Measurements from ENCODE around the gene IDE. TPM values are rescaled to one million over a fixed set of nuclear protein-coding genes. Genes with fewer than 3 reads are reported as not detected.

Gene IDE
- polyA plus RNA-seq, 1 experiment: 15.1 TPM

DNA sequence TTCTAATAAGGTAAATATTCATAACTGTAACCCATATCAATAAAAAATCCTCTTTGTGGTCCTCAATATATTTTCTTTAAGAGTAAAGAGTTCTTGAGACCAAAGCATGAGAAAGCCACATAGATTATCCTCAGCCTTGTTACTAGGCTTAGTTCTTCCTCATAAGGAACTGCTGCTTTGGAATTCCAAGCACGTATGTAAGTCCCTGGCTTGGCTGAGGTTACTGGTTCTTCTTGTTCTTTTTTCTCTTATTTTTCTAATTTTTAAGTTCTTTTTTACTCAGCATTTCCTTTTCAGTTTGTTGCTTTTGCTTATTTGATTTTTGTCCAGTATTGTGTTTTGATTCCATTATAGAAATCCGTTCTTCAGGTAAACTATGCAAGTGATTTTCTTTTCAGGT lies 155.7 kb downstream of the IDE start:
- TF ChIP-seq, protein P1, sequence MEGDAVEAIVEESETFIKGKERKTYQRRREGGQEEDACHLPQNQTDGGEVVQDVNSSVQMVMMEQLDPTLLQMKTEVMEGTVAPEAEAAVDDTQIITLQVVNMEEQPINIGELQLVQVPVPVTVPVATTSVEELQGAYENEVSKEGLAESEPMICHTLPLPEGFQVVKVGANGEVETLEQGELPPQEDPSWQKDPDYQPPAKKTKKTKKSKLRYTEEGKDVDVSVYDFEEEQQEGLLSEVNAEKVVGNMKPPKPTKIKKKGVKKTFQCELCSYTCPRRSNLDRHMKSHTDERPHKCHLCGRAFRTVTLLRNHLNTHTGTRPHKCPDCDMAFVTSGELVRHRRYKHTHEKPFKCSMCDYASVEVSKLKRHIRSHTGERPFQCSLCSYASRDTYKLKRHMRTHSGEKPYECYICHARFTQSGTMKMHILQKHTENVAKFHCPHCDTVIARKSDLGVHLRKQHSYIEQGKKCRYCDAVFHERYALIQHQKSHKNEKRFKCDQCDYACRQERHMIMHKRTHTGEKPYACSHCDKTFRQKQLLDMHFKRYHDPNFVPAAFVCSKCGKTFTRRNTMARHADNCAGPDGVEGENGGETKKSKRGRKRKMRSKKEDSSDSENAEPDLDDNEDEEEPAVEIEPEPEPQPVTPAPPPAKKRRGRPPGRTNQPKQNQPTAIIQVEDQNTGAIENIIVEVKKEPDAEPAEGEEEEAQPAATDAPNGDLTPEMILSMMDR (IDR thresholded peaks at IDR 0.05; ENCODE audit: insufficient read depth, low read depth, low read length): no peak
- Histone ChIP-seq H3K27me3 (ENCODE audit: control insufficient read depth, insufficient read depth, low read length) (no peaks in the 10 kb centered on the region; the same call in 1 of the 2 replicates), H3K4me3 (ENCODE audit: low read depth, low read length) (no peak overlapping the region), H3K36me3 (ENCODE audit: control insufficient read depth, insufficient read depth, low read length) (no peaks in the 10 kb centered on the region)
- ChIA-PET CTCF (interaction anchor here (0.5 to 1.0 kb wide), 2 partner anchors 9 to 468 kb away, joined by 3 to 4 read pairs; no protein-coding TSS in a partner anchor), POLR2A (no interaction called here)
- DNase-seq (ENCODE audit: low read depth): no peak

DNA sequence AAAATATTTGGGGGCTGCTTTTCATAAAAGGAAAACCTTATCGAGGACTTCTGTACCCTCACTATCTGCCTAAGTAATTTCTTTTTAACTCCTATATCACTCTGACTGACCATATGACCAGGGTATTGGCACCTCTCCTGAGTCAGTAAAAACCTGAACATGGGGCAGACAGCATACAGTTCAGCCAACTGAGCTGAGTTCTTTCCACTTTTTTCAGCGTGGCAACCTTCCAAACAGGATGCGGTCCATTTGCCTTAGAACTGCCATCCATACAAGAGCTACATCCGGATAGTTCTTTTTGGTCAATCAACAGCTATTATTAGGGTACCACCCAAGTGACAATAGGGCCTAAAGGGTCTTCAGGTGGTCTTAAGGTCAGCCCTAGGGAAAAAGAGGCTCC lies 160.4 kb downstream of the IDE start:
- TF ChIP-seq, protein P1 (IDR thresholded peaks at IDR 0.05; ENCODE audit: insufficient read depth, low read depth, low read length): no peak
- DNase-seq (ENCODE audit: low read depth): no peak
- CTCF ChIA-PET: no interaction called here
- Histone ChIP-seq H3K27me3 (ENCODE audit: control insufficient read depth, insufficient read depth, low read length) (peaks cover 2% of the 10 kb centered on the region), H3K4me3 (ENCODE audit: low read depth, low read length) (no peak overlapping the region), H3K36me3 (ENCODE audit: control insufficient read depth, insufficient read depth, low read length) (no peaks in the 10 kb centered on the region)
- POLR2A ChIA-PET: no interaction called here

DNA sequence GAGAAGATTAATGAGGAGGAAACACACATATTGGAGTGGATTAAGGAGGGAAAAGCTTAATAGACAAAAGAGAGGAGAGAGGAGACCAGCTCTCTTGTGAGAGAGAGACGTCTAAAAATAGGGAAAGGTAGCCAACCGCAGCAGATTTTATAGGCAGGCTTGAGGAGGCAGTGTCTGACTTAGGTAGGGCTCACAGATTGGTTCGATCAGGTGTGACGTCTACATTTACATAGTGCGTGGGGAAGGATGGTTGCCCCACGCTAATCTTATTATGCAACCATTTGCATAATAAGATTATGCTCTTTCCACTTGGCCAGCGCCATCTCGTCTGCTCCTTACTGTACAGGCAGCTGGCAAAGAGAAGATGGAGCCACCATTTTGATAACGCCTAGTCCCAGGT lies 160.9 kb downstream of the IDE start:
- no peak overlapping the region for H3K4me3 ChIP-seq (ENCODE audit: low read depth, low read length)
- no peaks in the 10 kb centered on the region for H3K36me3 ChIP-seq (ENCODE audit: control insufficient read depth, insufficient read depth, low read length)
- TF ChIP-seq, protein P1 (IDR thresholded peaks at IDR 0.05; ENCODE audit: insufficient read depth, low read depth, low read length): no peak
- DNase-seq (ENCODE audit: low read depth): no peak
- POLR2A ChIA-PET: no interaction called here
- H3K27me3 ChIP-seq (ENCODE audit: control insufficient read depth, insufficient read depth, low read length): peaks cover 2% of the 10 kb centered on the region
- CTCF ChIA-PET: no interaction called here

DNA sequence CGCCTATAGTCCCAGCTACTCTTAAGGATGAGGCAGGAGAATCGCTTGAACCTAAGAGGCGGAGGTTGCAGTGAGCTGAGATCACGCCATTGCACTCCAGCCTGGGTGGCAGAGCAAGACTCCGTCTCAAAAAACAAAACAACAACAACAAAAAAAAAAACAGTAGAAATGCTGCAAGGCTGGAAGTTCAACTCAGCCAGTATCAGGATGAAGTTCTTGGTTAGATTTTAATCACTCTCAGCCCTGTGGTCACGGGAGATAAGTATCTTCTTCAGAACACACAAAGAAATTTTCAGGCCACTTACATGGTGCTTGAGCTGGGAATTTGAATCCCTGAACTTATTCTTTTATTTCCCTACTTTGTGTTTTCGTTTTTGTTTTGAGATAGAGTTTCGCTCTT lies 162.5 kb downstream of the IDE start:
- POLR2A ChIA-PET: no interaction called here
- DNase-seq (ENCODE audit: low read depth): no peak
- Histone ChIP-seq H3K27me3 (ENCODE audit: control insufficient read depth, insufficient read depth, low read length) (peaks cover 3% of the 10 kb centered on the region), H3K4me3 (ENCODE audit: low read depth, low read length) (no peak overlapping the region), H3K36me3 (ENCODE audit: control insufficient read depth, insufficient read depth, low read length) (no peaks in the 10 kb centered on the region)
- TF ChIP-seq, protein P1 (IDR thresholded peaks at IDR 0.05; ENCODE audit: insufficient read depth, low read depth, low read length): no peak
- CTCF ChIA-PET: interaction anchor here (2.0 kb wide), 1 partner anchor 8 kb away, joined by 6 read pairs; no protein-coding TSS in a partner anchor

DNA sequence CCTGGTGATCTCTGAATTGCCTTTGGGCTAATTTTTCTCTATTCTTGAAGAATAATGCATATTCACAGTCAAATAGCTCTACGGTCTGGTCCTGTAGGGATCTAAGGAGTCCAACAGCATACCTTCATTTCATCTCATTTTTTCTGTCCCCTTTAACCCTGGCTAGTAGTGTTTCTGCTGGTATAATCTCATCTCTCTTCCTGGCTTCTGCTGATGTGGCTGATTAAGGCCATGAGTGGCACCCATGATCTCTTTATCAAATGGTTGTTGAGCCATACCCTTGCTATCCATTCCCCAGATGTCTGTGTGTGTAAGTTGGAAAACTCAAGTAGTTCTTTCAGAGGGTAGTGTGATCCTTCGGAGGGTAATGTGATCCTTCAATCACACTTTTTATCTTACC lies 163.4 kb downstream of the IDE start:
- DNase-seq (ENCODE audit: low read depth): no peak
- Histone ChIP-seq H3K27me3 (ENCODE audit: control insufficient read depth, insufficient read depth, low read length) (peaks cover 3% of the 10 kb centered on the region), H3K36me3 (ENCODE audit: control insufficient read depth, insufficient read depth, low read length) (no peaks in the 10 kb centered on the region), H3K4me3 (ENCODE audit: low read depth, low read length) (no peak overlapping the region)
- ChIA-PET POLR2A (no interaction called here), CTCF (interaction anchor here (0.5 to 2.0 kb wide), 2 partner anchors 9 to 27 kb away, joined by 3 to 6 read pairs; no protein-coding TSS in a partner anchor)
- TF ChIP-seq, protein P1 (IDR thresholded peaks at IDR 0.05; ENCODE audit: insufficient read depth, low read depth, low read length): no peak

Measured in BJ (cell line).